Stimulated activated CD4-positive, alpha-beta T cell treated with anti-CD3 and anti-CD28 coated beads, Interleukin-1b, Interleukin-23, amount 100 ng/mL, for 1 hour (primary cell): ENCODE data around the gene RNPEP.
"Not testable (repeated sequence)": the region's sequence is repeated elsewhere in the genome, so short reads cannot be mapped to it uniquely, and the experiment has no call there.

Source experiments
- DNase-seq, 2 donors: peaks; one replicate each; pipeline ENCODE4 v3.0.0-alpha.2; 2020; ENCODE audit warnings: low read depth in 2 of 2

The RNPEP gene

GRCh38 chr1:202010180-202011015 is 27.9 kb downstream of the RNPEP start, which contains the start of gene ELF3:
ELF3 (plus strand) TSS chr1:202010587; CDS start chr1:202011137, 550 bp downstream.
- DNase-seq: no peak

- no peak for DNase-seq
Measured at GRCh38 chr1:202011994-202012393, 29.5 kb downstream of the RNPEP start.

GRCh38 chr1:202012544-202013478 is 30.4 kb downstream of the RNPEP start:
- DNase-seq: no peak

GRCh38 chr1:202013603-202014002 is 31.2 kb downstream of the RNPEP start:
- no peak for DNase-seq

- no peak for DNase-seq
Measured at GRCh38 chr1:202014060-202014459, 31.6 kb downstream of the RNPEP start.

- DNase-seq: no peak
Measured at GRCh38 chr1:202014915-202015661, 32.6 kb downstream of the RNPEP start.

GRCh38 chr1:202015662-202015937 is 33.2 kb downstream of the RNPEP start:
- DNase-seq: no peak

GRCh38 chr1:202016022-202016810 is 33.8 kb downstream of the RNPEP start:
- no peak for DNase-seq

- DNase-seq: no peak
Measured at GRCh38 chr1:202016811-202017748, 34.6 kb downstream of the RNPEP start.

- DNase-seq: no peak
Measured at GRCh38 chr1:202017749-202018467, 35.5 kb downstream of the RNPEP start.

- no peak for DNase-seq
Measured at GRCh38 chr1:202018468-202019234, 36.2 kb downstream of the RNPEP start.

GRCh38 chr1:202019235-202019558 is 36.7 kb downstream of the RNPEP start:
- not testable (repeated sequence) for DNase-seq

- no peak for DNase-seq
Measured at GRCh38 chr1:202023001-202023433, 40.6 kb downstream of the RNPEP start.

GRCh38 chr1:202029171-202029665 is 46.8 kb downstream of the RNPEP start:
- DNase-seq: no peak

- DNase-seq: no peak
Measured at GRCh38 chr1:202029727-202030126, 47.3 kb downstream of the RNPEP start.

- no peak for DNase-seq
Measured at GRCh38 chr1:202031796-202032195, 49.3 kb downstream of the RNPEP start.

- DNase-seq: no peak
Measured at GRCh38 chr1:202034149-202034682, 51.8 kb downstream of the RNPEP start.
